GM12875 (cell line): ENCODE data around the gene TMEM108.

Experiments used
- H3K4me3 ChIP-seq: one replicate; pipeline ENCODE4 v1.5.1; 2011; ENCODE audit warnings: low read depth, low read length, control low read depth
- TF ChIP-seq, protein P1 (sequence below): IDR thresholded peaks from 2 replicates; pipeline ENCODE4 v1.5.1; 2011; ENCODE audit warnings: low read depth, mild to moderate bottlenecking, control low read depth, inconsistent platforms, low read length, moderate library complexity, borderline replicate concordance; ENCODE audit not compliant: insufficient read depth

The TMEM108 gene

DNA sequence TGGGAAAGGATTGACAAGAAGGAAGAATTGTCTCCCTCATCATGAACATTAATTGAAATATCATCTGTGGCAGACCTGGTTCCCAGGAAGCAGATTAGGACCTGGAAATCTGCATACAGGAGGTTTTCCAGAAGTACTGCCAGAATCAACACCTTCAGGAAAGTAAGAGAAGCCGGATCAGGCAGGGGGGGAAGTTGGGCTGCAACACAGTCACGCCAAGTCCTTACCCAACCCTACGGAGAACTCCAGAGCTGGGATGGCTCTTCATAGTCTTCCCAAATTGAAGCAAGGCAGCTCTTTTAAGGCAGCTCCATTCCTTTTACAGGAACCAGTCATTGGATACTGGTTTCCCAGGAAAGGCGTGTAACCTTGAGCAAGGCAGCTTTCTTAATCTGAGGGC, 326.5 kb downstream of the TMEM108 start:
- TF ChIP-seq, protein P1, sequence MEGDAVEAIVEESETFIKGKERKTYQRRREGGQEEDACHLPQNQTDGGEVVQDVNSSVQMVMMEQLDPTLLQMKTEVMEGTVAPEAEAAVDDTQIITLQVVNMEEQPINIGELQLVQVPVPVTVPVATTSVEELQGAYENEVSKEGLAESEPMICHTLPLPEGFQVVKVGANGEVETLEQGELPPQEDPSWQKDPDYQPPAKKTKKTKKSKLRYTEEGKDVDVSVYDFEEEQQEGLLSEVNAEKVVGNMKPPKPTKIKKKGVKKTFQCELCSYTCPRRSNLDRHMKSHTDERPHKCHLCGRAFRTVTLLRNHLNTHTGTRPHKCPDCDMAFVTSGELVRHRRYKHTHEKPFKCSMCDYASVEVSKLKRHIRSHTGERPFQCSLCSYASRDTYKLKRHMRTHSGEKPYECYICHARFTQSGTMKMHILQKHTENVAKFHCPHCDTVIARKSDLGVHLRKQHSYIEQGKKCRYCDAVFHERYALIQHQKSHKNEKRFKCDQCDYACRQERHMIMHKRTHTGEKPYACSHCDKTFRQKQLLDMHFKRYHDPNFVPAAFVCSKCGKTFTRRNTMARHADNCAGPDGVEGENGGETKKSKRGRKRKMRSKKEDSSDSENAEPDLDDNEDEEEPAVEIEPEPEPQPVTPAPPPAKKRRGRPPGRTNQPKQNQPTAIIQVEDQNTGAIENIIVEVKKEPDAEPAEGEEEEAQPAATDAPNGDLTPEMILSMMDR = no peak
- no peak overlapping the region for H3K4me3 ChIP-seq

DNA sequence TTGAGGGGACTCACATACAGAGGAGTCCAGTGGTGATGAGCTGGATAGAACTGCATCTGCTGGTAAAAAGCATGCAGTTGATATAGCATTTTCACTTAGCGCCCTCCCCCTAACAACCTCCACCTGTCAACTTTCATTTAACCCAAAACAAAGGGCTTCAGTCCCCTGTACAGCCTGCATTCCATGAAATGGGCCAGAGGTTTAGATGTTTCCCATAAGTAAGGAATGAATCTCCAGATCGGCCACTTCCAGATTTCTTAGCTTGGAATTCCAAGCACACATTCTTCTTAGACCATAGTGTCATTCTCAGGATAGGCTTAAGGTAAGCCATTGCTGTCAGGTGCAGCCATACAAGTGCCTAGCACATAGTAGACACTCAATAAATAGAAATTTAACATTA, 328.7 kb downstream of the TMEM108 start:
- TF ChIP-seq, protein P1 = no peak

DNA sequence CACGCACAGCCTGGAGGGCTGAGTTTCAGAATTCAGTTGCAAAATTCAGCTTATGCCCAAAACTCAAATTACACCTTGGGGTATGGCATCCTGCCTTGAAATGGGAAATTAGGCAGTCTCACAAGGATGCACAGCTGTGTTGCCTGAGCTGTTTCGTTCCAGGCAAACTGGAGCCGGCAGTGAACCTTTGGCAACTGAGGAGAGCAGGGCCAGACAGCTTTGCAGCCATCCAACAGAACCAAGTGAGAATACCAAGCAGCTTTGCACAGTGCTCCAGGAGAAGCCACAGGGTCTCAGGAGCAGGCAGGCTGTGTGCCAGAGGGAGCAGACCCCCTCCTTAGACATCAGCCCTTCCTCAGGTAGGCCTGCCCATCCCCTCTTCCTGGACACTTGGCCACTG, 329.2 kb downstream of the TMEM108 start:
- no peak overlapping the region for H3K4me3 ChIP-seq
- TF ChIP-seq, protein P1 = no peak

More for the DNA sequence above, 328.7 kb downstream of the TMEM108 start:
- no peak overlapping the region for H3K4me3 ChIP-seq

GRCh38 chr3:133367956-133368355, 329.8 kb downstream of the TMEM108 start:
- TF ChIP-seq, protein P1 = no peak
- no peak overlapping the region for H3K4me3 ChIP-seq

DNA sequence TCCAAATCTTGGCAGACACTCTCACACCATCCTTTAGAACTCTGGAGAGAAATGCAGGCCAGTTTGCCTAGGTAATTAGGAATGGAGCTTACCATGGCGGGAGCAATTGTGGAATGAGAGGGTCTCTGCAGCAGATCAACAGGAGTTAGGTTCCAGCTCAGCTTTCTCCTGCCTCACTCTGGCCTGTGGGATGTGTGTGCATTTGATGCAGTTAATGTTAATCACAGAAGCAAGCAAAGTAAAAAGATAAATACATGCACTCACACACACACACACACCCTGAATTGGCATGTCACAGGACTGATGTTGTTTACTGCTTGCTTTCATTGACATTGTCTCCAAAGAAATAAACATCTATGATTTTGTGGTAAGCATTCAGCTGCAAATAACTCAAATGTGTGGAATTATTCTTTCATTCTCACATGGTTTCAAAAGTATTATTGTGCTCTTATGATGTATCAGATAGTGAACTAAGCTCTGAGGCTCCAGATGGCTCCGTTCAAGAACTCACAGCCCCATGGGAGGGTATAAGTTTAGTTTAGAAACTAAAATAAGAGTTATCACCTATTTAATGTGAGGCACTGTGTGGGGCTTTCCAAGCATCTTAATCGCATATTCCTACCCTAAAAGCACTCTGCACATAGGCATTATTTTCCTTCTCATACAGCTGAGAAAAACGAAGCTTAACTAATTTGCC, 330.3 kb downstream of the TMEM108 start:
- no peak overlapping the region for H3K4me3 ChIP-seq
- TF ChIP-seq, protein P1 = no peak

- TF ChIP-seq, protein P1 = no peak
Measured at GRCh38 chr3:133369068-133369440, 330.9 kb downstream of the TMEM108 start.

GRCh38 chr3:133371181-133371580, 333.0 kb downstream of the TMEM108 start:
- TF ChIP-seq, protein P1 = no peak
- H3K4me3 ChIP-seq = no peak overlapping the region

More at GRCh38 chr3:133369068-133369440, 330.9 kb downstream of the TMEM108 start:
- H3K4me3 ChIP-seq = no peak overlapping the region
